Erythroblast (primary cell): ENCODE data around the gene ABCF2.

Experiments used
- GATA1 ChIP-seq: IDR thresholded peaks from 2 replicates; pipeline ENCODE4 v1.6.1; 2011; ENCODE audit warnings: low read depth, mild to moderate bottlenecking, control low read depth, low read length, moderate library complexity
- POLR2A ChIP-seq: IDR thresholded peaks from 2 replicates; pipeline ENCODE4 v1.6.1; 2011; ENCODE audit warnings: mild to moderate bottlenecking, low read length

- TF ChIP-seq POLR2A (no peak), GATA1 (no peak)
Observed at GRCh38 chr7:151167197-151167961, 59.6 kb downstream of the ABCF2 start, which contains the start of gene GBX1.
